Activated T-cell treated with anti-CD3 and anti-CD28 coated beads, Interleukin-2, amount 50 U/mL, for 48 hours (primary cell): ENCODE results near the gene RAB3IL1.

Source experiments
- DNase-seq, 2 experiments: peaks; one replicate each; pipeline ENCODE4 v3.0.0-alpha.2; 2020

The RAB3IL1 gene

DNA sequence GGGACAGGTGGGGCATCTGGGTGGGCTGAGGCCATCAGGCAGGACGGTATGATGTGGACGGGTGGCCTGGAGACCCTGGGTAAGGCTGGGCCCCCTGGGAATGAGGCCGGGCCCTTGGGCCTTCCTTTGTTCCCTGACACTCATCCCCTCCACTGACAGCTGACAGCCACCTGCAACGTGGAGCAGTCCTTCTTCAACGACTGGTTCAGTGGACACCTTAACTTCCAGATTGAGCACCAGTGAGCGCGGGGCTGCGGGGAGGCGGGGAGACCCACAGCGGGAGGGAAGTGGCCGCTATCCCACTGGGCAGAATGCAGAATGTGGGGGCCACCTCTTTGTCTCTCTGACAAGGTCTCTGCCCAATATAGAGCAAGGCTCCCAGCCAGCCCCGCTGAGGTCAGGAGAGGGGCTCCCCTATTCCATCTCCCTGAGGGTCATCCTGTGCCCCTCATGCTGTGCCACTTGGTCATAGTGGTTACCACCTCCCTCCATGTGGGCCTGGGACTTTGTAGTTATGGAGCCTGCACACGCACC is 53.8 kb downstream of the RAB3IL1 start:
- no peak for DNase-seq

DNA sequence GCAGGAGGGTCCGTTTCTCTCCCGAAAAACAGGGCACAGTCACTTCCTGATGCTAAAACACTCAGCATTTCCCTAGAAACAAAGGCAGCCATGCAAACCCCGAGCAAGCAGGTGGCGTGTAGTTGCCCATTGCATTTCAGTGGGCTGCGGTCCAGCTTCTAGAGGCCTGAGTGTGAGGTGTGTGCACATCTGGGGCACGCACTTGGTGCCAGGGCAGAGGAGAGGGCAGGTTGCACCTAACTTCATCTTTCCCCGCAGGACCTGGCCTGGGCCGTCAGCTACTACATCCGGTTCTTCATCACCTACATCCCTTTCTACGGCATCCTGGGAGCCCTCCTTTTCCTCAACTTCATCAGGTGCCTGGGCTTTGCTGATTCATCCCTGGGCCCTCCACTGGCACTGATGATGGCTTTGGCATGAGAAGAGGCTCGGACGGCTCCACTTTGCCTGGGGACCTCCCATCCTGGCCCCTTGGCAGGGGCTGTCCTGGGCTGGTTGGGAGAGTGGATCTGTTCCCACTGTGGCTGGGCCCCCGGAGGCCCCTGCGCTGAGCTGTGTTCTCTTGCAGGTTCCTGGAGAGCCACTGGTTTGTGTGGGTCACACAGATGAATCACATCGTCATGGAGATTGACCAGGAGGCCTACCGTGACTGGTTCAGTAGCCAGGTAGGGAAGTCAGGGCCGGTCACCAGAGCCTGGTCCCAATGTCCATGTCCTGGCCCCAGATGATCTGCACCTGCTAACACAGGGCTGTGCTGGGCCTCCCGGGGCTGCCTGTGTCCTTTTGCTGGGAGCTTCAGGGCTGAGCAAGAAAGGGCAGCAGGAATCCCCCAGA is 54.4 kb downstream of the RAB3IL1 start:
- DNase-seq = no peak

- no peak for DNase-seq
Measured at GRCh38 chr11:61861634-61862033, 55.7 kb downstream of the RAB3IL1 start.

GRCh38 chr11:61860054-61860903 is 57.1 kb downstream of the RAB3IL1 start:
- DNase-seq = no peak

DNA sequence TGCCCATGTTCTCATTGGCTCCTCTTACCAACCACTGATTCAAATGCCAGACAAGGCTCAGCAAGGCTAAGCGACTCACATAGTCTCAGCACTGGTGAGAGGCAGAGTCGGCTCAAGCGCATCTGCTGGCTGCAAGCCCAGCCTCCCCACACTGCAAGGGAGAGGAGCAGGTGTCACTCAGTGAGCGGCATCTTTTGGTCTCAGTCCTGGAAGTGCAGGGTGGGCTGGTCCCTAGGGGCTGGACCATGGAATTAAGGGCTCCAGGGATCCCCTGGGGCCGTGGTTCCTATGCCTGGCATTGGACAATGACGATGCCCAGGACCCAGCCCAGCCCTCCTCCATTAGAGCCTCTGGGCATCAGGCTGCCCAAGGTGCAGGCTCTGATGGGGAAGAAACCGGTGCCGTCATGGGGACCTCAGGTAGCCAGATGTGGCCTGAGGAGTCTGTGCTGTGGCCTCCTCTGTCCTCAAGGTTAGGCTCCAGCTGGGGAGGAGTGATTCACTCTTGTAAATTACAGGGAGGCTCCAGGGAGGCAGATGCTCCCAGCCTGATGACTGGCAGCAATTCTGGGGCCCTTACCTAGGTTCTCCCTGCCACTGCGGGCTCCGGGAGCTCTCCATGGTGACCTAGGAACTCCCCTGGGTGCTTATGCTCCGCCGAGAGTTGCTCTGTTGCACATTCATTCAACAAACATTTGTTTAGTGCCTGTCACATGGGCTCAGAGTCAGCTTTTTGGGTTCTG is 61.3 kb downstream of the RAB3IL1 start:
- no peak for DNase-seq

DNA sequence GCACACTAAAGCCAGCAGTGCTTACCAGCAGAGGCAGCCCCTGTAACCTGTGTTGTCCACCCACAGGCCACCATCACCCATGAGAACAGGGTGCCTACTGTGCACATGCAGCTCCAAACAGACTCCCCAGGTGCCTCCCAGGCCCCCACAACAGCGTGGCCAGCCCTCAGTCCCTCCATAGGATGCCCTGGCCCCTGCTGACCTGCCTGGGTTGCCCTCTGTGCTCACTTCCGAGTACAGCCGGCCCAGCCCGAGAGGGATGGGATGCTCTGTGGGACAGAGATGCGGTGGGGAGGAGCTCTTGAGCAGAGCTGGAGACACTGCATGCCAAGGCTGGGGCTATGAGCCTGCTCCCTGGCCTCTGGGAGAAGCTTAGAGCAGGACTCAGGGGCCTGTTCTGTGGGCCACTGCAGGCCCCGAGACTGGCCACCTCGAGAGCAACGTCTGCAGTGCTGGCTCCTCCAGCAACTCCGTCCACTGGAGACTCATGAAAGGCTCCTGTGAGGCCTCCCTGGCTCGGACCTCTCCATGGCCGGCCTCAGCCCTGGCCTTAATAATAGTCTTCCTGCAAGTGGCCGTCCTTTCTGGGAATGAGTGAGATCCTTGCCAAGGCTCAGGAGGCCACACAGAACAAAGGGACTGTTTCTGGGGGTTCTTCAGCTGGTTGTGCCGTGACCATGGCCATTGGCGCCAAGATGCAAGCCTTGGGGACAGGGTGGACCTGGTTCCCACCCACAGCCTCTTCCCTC is 62.2 kb downstream of the RAB3IL1 start:
- DNase-seq = no peak

GRCh38 chr11:61854206-61854895 is 63.0 kb downstream of the RAB3IL1 start:
- DNase-seq = no peak

GRCh38 chr11:61853698-61854169 is 63.6 kb downstream of the RAB3IL1 start:
- DNase-seq = no peak

DNA sequence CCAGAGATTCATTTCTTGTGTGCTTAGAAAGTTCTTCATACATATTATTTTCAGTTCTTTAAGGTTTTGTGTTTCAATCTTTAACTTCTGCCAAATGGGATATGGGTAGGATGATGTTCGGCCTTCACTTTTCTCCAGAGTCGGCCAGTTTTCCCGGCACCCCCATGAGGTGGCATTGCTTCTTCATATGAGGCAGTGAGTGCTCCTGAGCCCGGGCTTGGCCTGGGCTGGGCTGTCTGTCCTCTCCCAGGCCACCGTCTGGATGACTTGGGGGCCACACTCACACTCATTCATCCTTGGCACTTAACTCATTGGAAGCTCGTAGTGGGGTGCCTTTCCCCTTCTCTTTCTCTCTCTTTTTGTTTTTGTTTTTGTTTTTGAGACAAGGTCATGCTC is 65.5 kb downstream of the RAB3IL1 start:
- DNase-seq = no peak

DNA sequence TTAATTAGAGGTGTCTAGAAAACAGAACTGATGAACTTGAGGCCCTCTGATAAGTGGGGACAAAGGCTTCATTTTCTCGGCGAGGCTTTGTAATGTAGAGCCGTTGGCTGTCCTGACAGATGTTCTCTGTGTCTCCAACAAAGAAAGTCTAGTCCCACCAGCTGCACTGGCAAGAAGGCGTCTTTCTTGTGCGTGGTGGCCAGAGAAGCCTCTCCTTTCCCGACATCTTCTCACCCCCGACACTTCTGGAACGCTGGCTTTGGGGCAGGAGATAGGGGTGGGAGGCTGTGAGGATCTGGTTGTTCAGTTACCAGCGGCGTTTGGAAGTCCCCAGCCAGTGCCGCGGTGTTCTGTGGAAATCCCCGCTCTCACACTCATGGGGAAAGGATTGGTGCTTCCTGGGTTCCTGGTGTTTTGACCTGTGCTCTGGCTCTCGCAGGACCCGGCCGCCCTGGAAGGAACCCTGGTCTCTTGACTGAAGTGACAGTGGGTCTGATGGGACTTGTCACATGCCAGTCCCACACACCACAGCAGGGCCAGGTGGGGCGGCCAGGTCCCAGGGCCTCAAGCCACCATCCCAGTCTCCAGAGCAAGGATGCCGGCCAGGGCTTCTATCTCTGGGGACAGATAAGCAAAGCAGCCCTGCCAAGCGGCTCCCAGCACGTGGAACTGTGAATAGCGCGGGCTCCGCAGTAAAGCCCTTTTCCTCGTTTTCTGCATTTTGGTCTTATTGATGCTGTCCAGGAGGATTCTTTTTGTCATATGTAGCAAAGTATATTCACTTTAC is 66.1 kb downstream of the RAB3IL1 start:
- no peak for DNase-seq

- DNase-seq = no peak
Measured at GRCh38 chr11:61850687-61851086, 66.7 kb downstream of the RAB3IL1 start.

DNA sequence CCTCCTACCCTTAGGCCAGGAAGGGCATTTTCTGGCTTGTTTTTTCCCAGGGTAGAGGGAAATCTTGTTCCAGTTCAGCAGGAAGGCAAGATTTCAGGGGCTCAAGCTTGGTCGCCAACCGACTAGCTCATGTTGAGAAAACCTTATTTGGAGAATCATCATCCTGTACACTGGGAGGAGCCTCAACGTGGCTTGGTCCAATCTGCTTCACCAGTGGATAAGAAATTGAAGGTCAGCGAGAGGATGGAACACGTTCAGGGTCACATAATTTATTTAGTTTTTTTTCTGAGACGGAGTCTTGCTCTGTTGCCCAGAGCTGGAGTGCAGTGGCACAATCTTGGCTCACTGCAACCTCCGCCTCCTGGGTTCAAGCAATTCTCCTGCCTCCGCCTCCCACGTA is 68.7 kb downstream of the RAB3IL1 start:
- no peak for DNase-seq

DNA sequence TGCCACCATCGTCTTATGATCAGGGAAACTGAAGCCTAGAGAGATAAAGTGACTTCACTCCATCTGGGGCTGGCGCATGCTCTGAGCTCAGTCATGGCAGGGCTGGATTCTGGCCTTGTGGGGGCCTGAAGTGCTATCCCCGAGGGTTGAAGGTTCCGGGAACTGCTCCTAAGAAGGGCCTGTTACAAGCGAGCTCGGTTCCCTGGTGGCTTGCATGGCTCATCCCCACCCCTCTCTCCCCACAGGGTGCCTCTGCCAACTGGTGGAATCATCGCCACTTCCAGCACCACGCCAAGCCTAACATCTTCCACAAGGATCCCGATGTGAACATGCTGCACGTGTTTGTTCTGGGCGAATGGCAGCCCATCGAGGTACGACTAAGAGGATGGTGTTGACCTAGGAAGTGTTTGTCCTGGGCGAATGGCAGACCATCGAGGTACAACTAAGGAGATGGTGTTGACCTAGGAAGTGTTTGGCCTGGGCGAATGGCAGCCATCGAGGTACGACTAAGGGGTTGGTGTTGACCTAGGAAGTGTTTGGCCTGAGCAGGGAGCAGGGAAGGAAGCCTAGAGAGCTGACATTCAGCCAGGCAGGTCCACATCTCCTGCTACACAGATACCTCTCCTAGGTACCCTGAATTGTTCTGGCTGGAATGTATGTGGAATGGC is 69.3 kb downstream of the RAB3IL1 start:
- no peak for DNase-seq
